ENCODE measurements around the gene PIGL.

GRCh38 chr17:16286009-16286946, 69.3 kb downstream of the PIGL start:
- TF ChIP-seq POLR2AphosphoS5 (IDR thresholded peaks at IDR 0.05; ENCODE audit: borderline replicate concordance, low read depth, low read length), result no peak
- TF ChIP-seq EZH2 (IDR thresholded peaks at IDR 0.05), result no peak
- TF ChIP-seq FOXP2 (optimal IDR thresholded peaks at IDR 0.05; ENCODE audit: control extremely low read depth, extremely low read length, insufficient read depth), result no peak
